HepG2 (cell line): ENCODE measurements around the gene ELOVL5. TPM values are rescaled to one million over a fixed set of nuclear protein-coding genes. Genes with fewer than 3 reads are reported as not detected.

Experiments
- EED ChIP-seq: sonication (generic); formaldehyde crosslinking; IDR thresholded peaks from 2 replicates; pipeline ENCODE4 v1.5.0; 2020; ENCODE audit warnings: mild to moderate bottlenecking, missing genetic modification reagents
- FOXC1 ChIP-seq: sonication (generic); formaldehyde crosslinking; IDR thresholded peaks from 2 replicates; pipeline ENCODE4 v1.8.0; 2022; ENCODE audit warnings: mild to moderate bottlenecking, missing genetic modification reagents, borderline replicate concordance
- JUNB ChIP-seq: sonication (generic); formaldehyde crosslinking; IDR thresholded peaks from 2 replicates; pipeline ENCODE4 v1.8.0; 2022; ENCODE audit warnings: missing genetic modification reagents, mild to moderate bottlenecking, borderline replicate concordance
- KDM1A ChIP-seq: IDR thresholded peaks from 2 replicates; pipeline ENCODE4 v1.6.1; 2016; ENCODE audit warnings: missing compliant biosample characterization
- MED1 ChIP-seq: sonication (generic); formaldehyde crosslinking; IDR thresholded peaks from 2 replicates; pipeline ENCODE4 v1.4.0; 2020; ENCODE audit warnings: missing genetic modification reagents
- MIER3 ChIP-seq: IDR thresholded peaks from 2 replicates; pipeline ENCODE4 v1.6.1; 2016; ENCODE audit warnings: missing compliant biosample characterization, borderline replicate concordance
- MNT ChIP-seq: fragments of 450-650 bp; IDR thresholded peaks from 2 replicates; pipeline ENCODE4 v1.6.1; 2016
- MXD1 ChIP-seq: sonication (generic); formaldehyde crosslinking; IDR thresholded peaks from 2 replicates; pipeline ENCODE4 v1.4.0; 2020; ENCODE audit warnings: mild to moderate bottlenecking, missing genetic modification reagents
- POGZ ChIP-seq: sonication (generic); formaldehyde crosslinking; IDR thresholded peaks from 2 replicates; pipeline ENCODE4 v1.4.0; 2020; ENCODE audit warnings: mild to moderate bottlenecking, missing genetic modification reagents
- SAP130 ChIP-seq: IDR thresholded peaks from 2 replicates; pipeline ENCODE4 v1.6.1; 2016; ENCODE audit warnings: low read depth
- SMAD1 ChIP-seq: sonication (generic); formaldehyde crosslinking; IDR thresholded peaks from 2 replicates; pipeline ENCODE4 v1.4.0; 2020; ENCODE audit warnings: missing genetic modification reagents, low read depth, mild to moderate bottlenecking, borderline replicate concordance
- THAP9 ChIP-seq: sonication (generic); formaldehyde crosslinking; IDR thresholded peaks from 2 replicates; pipeline ENCODE4; 2020; ENCODE audit warnings: missing genetic modification reagents, mild to moderate bottlenecking, borderline replicate concordance
- TOPORS ChIP-seq: sonication (generic); formaldehyde crosslinking; IDR thresholded peaks from 2 replicates; pipeline ENCODE4 v1.8.0; 2023; ENCODE audit warnings: mild to moderate bottlenecking, missing genetic modification reagents
- ZBTB3 ChIP-seq: sonication (generic); formaldehyde crosslinking; IDR thresholded peaks from 2 replicates; pipeline ENCODE4 v1.4.0; 2020; ENCODE audit warnings: low read depth, mild to moderate bottlenecking, moderate library complexity, missing genetic modification reagents, borderline replicate concordance
- ZBTB43 ChIP-seq: sonication (generic); formaldehyde crosslinking; conservative IDR thresholded peaks from 2 replicates; pipeline ENCODE4 v1.4.0; 2020; ENCODE audit warnings: missing genetic modification reagents
- ZEB1 ChIP-seq: IDR thresholded peaks from 2 replicates; pipeline ENCODE4 v1.6.1; 2012; ENCODE audit warnings: mild to moderate bottlenecking, low read depth, inconsistent platforms; ENCODE audit not compliant: insufficient replicate concordance
- ZNF251 ChIP-seq: sonication (generic); formaldehyde crosslinking; IDR thresholded peaks from 2 replicates; pipeline ENCODE4 v1.9.0; 2021; ENCODE audit warnings: mild to moderate bottlenecking, missing genetic modification reagents
- ZNF350 ChIP-seq: sonication (generic); formaldehyde crosslinking; IDR thresholded peaks from 2 replicates; pipeline ENCODE4 v1.4.0; 2020; ENCODE audit warnings: mild to moderate bottlenecking, low read depth, missing genetic modification reagents, borderline replicate concordance
- ZNF468 ChIP-seq: sonication (generic); formaldehyde crosslinking; IDR thresholded peaks from 2 replicates; pipeline ENCODE4 v1.8.0; 2022; ENCODE audit warnings: mild to moderate bottlenecking, moderate library complexity, missing genetic modification reagents
- ZNF558 ChIP-seq: sonication (generic); formaldehyde crosslinking; IDR thresholded peaks from 2 replicates; pipeline ENCODE4 v1.9.0; 2022; ENCODE audit warnings: mild to moderate bottlenecking, missing genetic modification reagents, borderline replicate concordance
- ZNF629 ChIP-seq: sonication (generic); formaldehyde crosslinking; conservative IDR thresholded peaks from 2 replicates; pipeline ENCODE4 v1.5.0; 2020; ENCODE audit warnings: missing genetic modification reagents
- ZNF800 ChIP-seq: sonication (generic); formaldehyde crosslinking; IDR thresholded peaks from 2 replicates; pipeline ENCODE4 v1.4.0; 2020; ENCODE audit warnings: missing genetic modification reagents
- ZNF816 ChIP-seq: sonication (generic); formaldehyde crosslinking; IDR thresholded peaks from 2 replicates; pipeline ENCODE4 v1.8.0; 2022; ENCODE audit warnings: missing genetic modification reagents, mild to moderate bottlenecking, borderline replicate concordance
- polyA plus RNA-seq, 8 experiments: library from polyadenylated mRNA; depleted of rRNA in 3 of 8; stranded (reverse) in 7 of 8; unstranded in 1 of 8; fragments of >200 nt; fragmentation: Illumina TruSeq in 4 of 8; extraction: Trizol in 4 of 8; gene quantifications; 2 replicates each; pipeline versions ENCODE4 v1.2.1 to v1.2.3, GENCODE V29; 2011 to 2016; ENCODE audit warnings: low read depth in 4 of 8, missing spikeins in 1 of 8, mixed read lengths in 1 of 8; ENCODE audit not compliant: insufficient read depth in 1 of 8
- total RNA-seq, 5 experiments: library from RNA; depleted of rRNA; stranded (reverse); fragments of >200 nt; fragmentation: Illumina TruSeq; extraction: Trizol; gene quantifications; 2 replicates each; pipeline ENCODE4 v1.2.3, GENCODE V29; 2016; ENCODE audit warnings: low read depth in 1 of 5

ELOVL5 gene
- total and polyA plus RNA-seq, 2 of the 13 experiments (the other 11 are each of a cell fraction or from before 2014, with no cell fraction given), result 50.1 to 72.4 TPM

- TF ChIP-seq MXD1 (CRISPR knock-in tag) (no peak), ZNF558 (CRISPR knock-in tag) (no peak), MIER3 (CRISPR knock-in tag) (no peak), SAP130 (CRISPR knock-in tag) (peak; percentile 51; the same call in 1 of the 2 replicates), ZNF251 (no peak), ZBTB3 (CRISPR knock-in tag) (no peak), ZNF629 (CRISPR knock-in tag) (0 out of 2 replicates have a peak, but pooled peaks have one; percentile 16), FOXC1 (no peak), MNT (no peak), THAP9 (CRISPR knock-in tag) (no peak), EED (CRISPR knock-in tag) (no peak), ZNF350 (no peak), ZEB1 (peak; percentile 72), TOPORS (no peak), ZBTB43 (CRISPR knock-in tag) (peak; percentile 73; the same call in 1 of the 2 replicates), POGZ (CRISPR knock-in tag) (peak; percentile 60), JUNB (CRISPR knock-in tag) (no peak), SMAD1 (CRISPR knock-in tag) (no peak), KDM1A (CRISPR knock-in tag) (peak; percentile 44; the same call in 1 of the 2 replicates), ZNF816 (no peak), MED1 (peak; percentile 64), ZNF468 (CRISPR knock-in tag) (no peak), ZNF800 (CRISPR knock-in tag) (0 out of 2 replicates have a peak, but pooled peaks have one; percentile 39)
Measured at GRCh38 chr6:53306819-53307347, 41.9 kb downstream of the ELOVL5 start (continued).
